HL-60/S4 treated with retinoic acid at 250 ng/mL for 4 days and 3 days (cell line): ENCODE results near the gene MAP3K4.
"Not testable (repeated sequence)": the region's sequence is repeated elsewhere in the genome, so short reads cannot be mapped to it uniquely, and the experiment has no call there.

Experiments
- in situ Hi-C: fragments of 300-500 bp; cut with MboI; formaldehyde crosslinking; loops from 2 replicates; pipeline ENCODE4 v1.7.0; 2022; ENCODE audit warnings: low sequenced_read_pairs

The MAP3K4 gene

DNA sequence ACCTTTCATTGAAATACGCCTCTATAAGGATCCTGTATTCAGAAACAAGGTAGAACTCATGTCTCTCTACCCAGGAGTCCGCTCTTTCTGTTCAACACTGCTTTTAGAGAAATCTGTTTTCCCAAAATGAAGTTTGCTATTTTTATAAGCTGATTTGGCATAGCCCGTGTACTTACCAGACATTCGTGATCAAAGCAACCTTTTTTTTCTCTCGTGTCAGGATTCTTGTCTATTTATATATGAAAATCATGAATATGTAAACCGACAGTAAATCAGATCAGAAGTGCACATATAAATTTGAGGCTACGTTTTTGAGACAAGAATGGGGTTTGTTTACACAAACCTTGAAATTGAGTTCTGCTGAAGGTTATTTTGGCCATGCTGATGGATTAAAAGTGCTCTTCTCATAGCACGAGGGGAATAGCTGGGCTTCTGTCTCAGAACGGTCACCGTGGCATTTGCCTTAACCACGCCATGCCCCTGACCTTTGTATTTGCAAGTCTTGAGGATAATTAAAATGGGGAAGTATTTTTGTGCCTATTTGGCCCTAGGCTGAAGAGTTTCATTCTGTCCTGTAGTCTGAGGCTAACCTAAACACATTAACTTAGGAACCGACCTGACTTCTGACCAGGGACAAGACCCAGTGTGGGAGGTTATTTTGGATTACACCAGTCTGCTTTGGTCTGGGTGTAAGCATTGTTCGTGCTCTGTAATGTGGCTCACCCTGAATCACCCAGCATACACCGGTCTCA lies 118.6 kb downstream of the MAP3K4 start:
- in situ Hi-C loops, result no loop called here

DNA sequence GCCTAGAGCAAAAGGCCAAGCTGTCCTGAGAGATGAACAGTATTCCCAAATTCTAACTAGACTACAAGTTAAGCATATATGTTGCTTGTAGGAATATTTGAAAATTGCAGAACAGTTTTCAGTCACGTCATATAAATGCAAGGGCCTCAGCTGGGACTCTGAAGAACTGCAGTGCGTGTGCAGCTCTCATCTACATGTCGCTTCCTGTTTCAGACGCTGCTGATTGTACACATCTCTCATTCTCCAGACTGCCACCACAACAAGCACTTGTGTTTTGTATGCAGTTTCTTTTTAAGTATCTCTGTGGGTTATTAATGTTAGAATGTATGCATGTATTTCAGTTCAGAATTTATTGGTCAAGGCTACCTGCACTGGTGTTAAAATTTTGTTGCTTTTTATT lies 119.7 kb downstream of the MAP3K4 start:
- in situ Hi-C loops, result no loop called here

DNA sequence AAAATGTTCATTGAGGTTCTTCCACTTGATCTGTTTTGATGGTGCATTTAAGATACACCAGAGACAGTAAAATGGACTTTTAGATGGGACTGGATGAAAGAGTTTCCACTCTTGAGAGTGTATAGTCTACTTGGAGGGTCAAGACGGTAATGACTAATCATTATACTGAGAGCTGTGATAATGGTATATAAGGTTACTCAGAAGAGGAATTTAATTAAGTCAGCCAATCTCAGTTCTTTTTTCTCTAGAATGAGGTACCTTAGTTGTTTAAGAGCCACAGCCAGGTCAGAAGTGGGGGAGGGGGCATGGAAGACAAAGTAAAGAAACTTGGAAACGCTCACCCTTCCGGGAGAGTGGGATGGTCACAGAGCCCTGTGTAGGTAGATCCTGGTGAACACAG lies 123.9 kb downstream of the MAP3K4 start:
- in situ Hi-C loops, result no loop called here

DNA sequence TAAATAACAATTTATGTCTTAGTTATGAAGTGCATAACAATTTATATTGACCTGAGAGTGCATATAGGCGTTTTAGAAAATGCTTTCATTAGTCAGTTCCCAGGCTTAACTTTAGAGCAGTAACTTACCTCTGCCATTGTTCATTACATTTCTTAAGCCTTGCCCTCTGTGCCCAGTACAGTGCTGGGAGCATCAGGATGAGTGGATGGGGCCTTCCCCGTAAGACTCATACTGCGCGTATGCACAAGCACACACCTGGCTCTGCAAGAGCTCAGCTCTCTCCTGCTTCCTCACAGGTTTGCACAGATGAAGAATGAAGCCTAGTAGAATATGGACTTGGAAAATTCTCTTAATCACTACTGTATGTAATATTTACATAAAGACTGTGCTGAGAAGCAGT lies 125.0 kb downstream of the MAP3K4 start:
- in situ Hi-C loops, result no loop called here

DNA sequence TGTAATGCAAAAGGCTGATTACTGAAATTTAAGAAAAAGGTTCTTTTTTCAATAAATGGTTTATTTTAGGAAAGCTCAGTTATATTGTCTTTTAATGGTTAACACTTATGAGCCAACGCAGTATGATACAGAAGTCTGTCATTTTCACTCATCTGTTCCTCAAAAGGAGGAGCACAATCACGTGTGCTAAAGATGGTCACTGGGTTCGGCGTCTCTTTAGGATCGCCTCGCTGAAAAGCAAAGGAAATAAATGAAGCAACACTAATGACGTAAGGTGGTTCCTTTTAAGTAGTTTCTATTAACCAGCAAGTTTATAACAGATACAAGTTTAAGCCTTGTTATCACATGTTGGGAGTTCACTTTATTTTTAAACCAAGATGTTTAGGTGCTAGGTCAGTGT lies 125.7 kb downstream of the MAP3K4 start:
- in situ Hi-C loops, result no loop called here

DNA sequence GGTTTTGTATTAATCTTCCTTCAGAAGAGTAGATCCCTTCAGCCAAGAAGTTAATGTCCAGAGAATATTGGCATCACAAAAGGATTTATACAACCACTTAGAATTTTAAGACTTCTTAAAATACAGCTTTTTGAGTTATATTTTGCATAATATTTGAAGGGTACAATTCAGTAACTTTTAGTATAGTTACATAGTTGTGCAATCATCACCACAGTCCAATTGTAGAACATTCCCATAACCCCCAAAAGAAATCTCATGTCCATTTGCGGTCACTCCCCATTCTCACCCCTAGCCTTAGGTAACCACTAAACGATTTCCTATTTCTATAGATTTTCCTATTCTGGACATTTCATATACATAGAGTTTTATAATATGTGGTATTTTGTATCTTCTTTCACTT lies 126.4 kb downstream of the MAP3K4 start:
- in situ Hi-C loops, result no loop called here

DNA sequence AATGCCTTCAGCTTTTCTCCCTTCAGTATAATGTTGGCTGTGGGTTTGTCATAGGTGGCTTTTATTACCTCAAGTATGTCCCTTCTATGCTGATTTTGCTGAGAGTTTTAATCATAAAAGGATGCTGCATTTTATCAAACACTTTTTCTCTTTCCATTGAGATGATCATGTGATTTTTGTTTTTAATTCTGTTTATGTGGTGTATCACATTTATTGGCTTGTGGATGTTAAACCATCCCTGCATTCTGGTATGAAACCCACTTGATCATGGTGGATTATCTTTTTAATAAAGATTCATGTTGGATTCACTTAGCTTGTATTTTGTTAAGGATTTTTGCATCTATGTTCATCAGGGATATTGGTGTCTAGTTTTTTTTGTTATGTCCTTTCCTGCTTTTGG lies 131.8 kb downstream of the MAP3K4 start:
- in situ Hi-C loops, result not testable (repeated sequence)

DNA sequence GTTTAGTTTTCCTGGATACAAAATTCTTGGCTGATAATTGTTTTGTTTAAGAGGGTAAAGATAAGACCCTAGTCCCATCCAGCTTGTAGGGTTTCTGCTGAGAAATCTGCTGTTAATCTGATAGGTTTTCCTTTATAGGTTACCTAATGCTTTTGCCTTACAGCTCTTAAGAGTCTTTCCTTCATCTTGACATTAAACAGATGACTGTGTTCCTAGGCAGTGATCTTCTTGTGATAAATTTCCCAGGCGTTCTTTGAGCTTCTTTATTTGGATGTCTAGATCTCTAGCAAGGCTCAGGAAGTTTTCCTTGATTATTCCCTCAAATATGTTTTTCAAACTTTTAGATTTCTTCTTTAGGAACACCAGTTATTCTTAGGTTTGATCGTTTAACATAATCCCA lies 134.0 kb downstream of the MAP3K4 start:
- in situ Hi-C loops, result no loop called here

DNA sequence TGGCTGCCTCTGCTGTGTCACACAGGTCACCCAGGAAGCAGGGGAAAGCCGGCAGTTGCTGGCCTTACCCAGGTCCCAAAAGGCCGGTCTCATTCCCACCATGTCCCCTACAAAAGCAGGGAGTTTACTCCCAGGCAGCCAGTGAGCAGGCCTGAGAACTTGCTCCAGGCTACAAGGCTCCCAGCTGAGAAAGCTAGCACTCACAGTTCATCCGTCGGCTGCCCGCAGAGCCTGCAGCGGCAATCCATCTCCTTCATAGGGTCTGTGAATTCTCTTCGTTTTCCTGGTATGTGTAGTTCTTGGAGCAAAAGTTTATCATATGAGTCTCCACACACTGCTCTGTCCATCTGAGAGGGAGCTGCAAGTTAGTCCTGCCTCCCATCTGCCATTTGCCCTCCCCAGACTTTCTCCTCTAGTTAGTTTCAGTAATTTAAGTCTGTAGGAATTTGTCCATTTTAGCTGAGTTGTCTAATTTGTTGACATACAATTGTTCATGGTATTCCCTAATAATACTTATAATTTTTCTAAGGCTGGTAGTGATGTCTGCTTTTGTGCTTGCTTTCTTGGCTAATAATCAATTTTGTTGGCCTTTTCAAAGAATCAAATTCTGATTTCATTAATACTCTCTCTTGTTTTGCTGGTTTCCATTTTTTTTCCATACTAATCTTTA lies 135.6 kb downstream of the MAP3K4 start:
- in situ Hi-C loops, result no loop called here

DNA sequence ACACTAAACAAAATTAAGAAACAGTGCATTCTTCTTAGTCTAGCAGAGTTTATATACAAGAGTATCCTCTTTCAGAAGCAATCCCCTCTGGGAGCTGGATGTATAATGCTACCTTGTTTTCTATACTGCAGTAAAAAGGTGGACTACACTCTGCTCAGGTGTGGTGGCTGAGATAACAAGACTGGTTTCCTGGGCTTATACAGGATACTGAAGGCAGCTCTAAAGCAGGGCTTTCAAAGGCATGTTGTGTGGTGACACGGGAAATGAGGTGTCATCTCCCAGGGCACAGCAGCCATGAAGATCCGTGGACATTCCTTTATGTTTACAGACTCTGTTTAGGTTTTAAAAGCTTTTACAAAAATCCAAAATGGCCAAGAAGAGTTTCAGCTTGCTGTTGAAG lies 136.7 kb downstream of the MAP3K4 start:
- in situ Hi-C loops, result no loop called here

DNA sequence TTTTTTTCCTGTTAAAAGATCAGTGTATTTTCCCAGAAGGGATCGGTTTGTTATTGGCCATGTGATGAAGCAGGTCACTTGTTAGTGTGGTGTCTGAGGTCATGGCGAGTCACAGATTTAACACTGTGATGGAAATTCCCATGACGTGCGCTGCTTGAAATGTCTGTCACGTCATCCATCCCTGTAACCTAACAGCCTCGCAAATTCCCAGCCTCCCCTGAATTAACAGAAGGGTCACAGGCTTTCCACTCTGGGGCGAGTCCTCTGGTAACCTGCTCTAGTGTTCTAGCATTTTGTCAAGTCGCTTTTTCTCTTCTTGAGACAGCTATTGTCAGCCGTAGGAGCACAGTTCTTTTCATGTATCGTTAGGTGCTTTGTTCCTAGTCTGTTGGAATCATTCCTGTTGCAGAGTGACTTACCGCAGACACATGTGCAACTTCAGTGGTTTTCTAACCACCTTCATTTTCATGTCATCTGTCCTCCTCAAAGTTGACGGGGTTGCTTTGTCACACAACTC lies 137.2 kb downstream of the MAP3K4 start:
- in situ Hi-C loops, result no loop called here

DNA sequence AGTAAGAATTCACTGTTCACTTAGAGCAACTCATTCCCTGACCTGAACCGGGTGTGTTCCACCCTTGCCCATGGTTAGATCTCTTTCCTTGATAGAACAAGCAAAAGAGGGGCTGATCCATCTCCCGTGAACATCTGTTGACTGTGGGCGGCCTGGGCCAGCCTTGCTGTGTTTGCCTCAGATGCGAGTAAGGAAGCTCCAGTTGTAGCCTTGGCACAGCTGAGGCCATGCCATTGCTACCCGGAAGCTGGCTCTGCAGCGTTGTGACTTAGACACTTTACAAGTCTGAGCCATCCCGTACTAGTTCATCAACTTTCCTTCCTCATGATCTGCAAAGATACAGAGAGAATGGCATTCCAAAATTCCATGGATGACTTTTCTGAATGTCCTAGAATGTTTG lies 139.0 kb downstream of the MAP3K4 start:
- in situ Hi-C loops, result no loop called here

DNA sequence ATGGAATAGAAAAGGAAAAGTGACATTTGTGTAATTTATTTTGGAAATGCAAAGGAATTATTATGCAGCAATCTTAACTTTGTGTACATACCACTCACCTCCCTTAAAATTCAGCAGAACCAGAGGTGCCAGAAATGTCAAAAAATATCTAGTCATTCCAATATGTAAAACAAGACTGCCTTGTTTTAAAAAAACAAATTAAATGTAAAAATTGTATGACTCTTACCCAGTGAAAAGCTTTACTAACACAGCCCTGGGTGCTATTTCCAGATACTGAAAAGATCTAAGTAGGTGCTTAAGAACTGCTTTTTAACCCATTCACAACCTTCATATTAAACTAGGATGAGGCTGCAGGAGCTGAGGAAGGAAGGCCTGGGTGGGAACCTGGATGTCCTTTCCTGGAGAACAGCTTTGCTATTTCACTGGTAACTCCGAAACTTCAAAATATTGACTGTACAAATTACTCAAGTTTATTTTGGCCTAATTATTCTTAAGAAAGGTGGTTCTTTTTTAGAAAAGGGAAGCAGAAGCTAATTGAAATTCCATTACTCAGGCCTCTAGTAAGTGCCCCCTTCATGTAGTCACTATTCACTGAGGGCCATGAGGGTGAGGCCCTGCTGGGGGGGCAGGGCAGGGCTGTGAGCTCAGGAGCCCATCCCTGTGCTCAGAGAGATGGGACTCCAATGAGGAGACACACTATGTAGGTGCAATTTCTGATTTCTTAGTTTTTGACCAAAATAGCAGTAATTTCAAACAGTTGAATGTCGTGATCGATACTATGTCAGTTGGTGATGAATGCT lies 139.6 kb downstream of the MAP3K4 start:
- in situ Hi-C loops, result no loop called here

DNA sequence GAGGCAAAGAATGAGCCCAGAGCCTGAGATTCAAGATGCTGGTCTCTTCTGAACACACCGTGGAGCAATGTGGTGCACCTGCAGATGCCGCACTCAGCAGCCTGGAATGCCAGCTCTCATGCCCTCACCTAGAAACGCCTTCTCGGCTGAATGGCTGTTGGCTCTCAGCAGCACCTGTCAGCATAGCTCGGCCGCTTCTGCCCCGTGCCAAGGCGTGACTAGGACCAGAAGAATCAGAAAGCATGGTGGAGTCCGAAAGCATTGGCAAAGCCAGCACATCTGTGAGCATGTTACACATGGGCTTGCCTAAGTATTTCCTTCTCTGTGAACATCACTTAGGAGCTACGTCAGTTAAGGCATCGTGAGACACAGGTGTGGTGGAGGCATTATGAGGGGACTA lies 140.8 kb downstream of the MAP3K4 start:
- in situ Hi-C loops, result no loop called here

DNA sequence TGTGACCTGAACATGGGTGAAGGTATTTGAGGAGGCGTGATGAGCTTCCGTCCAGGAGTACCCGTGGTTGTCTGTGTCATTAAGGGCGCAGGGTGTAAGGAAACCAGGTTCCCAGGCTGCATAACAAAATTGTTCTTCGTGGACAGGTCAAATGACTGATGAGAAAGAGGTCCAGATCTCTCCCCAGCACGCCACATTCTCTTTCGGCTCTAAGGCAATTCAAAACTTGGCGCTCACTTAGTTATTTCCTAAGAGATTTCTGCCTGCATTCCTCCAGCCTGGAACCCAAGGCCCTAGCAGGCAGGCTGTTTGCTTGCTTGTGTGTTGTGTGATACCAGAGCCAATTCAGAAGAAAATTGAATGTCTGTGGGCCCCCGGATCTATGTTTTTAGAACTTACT lies 142.4 kb downstream of the MAP3K4 start:
- in situ Hi-C loops, result no loop called here

DNA sequence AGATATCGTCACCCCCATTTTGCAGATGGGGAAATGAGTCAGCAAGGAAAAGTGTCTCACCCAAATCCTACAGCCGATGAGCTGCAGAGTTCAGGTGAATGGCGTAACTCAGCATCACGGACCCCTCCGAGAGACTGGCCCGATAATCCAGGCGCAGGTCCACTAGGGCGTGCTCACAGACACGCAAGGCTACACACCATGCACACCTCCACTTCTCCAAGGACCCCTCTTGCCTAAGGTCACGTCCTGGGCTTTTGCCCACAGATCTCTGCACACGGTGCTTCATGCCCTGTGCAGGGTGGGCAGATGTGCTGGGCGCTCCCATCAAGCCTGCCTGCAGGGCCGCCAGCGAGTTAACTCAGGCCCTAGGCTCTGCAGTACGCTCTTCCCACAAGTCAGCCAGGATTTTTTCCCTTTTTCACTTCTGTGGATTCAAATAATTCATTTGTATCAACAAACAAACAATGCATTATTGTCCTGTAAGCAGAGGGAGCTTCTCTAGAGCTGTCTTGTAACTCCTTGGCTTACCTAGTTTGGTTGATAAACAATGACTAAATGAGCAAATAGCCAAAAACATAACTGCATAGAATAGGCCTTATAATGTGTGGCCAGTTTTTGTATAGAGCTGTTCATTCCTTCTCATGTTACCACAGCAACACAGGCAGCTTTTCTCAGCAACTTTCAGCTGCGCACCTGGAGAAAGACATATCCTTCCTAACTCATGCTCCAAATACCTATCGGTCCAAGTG lies 143.2 kb downstream of the MAP3K4 start:
- in situ Hi-C loops, result no loop called here

DNA sequence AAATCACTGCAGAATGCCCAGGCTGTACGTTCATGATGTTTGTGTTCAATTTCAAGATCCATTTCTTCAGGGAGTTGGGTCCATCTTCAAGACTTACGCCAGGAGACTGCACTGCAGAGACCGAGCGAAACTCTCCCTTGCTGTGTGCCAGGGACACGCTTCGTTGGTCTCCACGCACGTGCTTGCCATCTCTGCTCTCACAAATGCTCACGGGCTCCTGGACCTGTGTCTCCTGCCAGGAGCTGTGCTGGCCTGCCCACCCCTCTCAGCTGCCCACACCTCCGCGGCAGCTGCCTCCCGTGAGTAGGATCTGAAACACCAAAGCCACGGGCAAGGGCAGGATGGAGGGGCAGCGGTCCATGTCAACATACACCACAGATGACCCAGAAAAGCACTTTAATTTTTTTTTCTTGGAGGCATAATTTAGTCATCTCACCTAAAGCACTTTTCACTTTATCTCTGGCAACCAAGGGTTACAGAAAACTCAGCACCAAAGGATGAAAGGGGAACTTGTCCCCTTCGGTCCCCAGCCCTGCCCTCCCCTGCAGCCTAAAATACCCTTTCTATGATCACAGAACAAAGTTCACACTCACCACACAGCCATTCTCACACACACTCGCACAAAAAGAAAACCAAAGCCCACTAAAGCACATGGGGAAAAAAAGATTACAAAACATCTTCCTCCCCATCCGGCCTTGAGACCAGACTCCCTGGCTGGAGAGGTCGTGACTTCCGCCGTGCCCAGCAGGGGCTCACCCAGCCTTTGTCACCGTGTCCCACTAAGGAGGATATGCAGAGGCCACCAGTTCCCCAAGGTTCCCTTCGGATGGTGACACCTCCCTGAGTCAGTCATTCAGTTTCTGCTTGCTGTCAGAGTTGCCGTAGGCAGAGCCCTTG lies 144.4 kb downstream of the MAP3K4 start:
- in situ Hi-C loops, result no loop called here

DNA sequence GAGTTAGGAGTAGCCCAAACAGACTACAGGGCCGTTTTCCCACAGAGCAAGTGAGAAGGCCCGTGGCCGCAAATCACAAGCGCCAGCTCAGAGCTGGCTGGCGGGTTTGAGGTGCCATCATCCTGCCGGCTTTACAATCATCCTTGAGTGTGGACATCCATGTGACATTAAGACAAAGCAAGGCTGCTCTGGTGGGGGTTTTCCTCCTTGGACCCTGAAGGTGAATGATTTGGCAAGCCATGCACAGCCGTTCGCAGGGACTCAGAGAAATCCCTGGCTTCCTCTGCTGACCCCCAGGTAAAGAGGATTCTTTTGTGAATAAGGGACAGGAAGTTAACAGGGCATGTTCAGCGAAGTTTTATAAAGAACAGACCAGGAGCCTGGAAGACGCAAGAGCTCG lies 145.1 kb downstream of the MAP3K4 start:
- in situ Hi-C loops, result no loop called here

DNA sequence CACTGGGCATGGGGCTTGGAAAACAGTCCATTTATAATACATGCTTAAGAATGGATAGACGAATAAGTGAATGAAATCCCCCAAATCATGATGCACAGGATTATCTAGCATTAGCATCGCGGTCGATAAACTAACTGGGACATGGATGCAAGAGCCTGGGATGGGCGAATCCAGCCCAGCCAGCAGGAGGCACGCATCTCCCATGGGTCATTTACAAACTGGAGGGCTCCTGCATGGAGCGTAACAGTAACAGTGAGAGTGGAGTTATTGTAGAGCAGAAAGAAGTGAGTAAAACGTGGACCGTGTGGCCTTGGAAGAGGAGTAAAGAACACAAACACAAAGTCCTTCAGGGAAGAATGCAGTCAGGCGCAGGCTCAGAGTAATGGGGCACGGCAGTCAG lies 145.8 kb downstream of the MAP3K4 start:
- in situ Hi-C loops, result no loop called here
